T follicular helper cell (primary cell): Measurements from ENCODE around the gene GJC1.
"Not testable (repeated sequence)": the region's sequence is repeated elsewhere in the genome, so short reads cannot be mapped to it uniquely, and the experiment has no call there.

Source experiments
- DNase-seq: peaks from one replicate; pipeline ENCODE4 v3.0.0-alpha.2; 2020; ENCODE audit warnings: low read depth

GJC1 gene

GRCh38 chr17:44844390-44844830 is 14.3 kb upstream of the GJC1 start:
- no peak for DNase-seq

GRCh38 chr17:44842748-44843147 is 12.7 kb upstream of the GJC1 start:
- DNase-seq: no peak

GRCh38 chr17:44840936-44841335 is 10.8 kb upstream of the GJC1 start:
- DNase-seq: no peak

GRCh38 chr17:44840274-44840673 is 10.2 kb upstream of the GJC1 start:
- no peak for DNase-seq

GRCh38 chr17:44837196-44837595 is 7.1 kb upstream of the GJC1 start:
- DNase-seq: no peak

GRCh38 chr17:44832805-44833204 is 2.7 kb upstream of the GJC1 start:
- no peak for DNase-seq

- DNase-seq: no peak
These were observed 1.3 kb upstream of the GJC1 start for GRCh38 chr17:44831371-44831770.

- no peak for DNase-seq
These were observed 537 bp upstream of the GJC1 start for GRCh38 chr17:44830359-44831288.

GRCh38 chr17:44828919-44829522 is 1.1 kb downstream of the GJC1 start:
- DNase-seq: no peak

GRCh38 chr17:44827863-44828262 is 2.2 kb downstream of the GJC1 start:
- no peak for DNase-seq

- DNase-seq: no peak
These were observed 3.8 kb downstream of the GJC1 start for GRCh38 chr17:44826123-44826790.

GRCh38 chr17:44825236-44825635 is 4.9 kb downstream of the GJC1 start:
- DNase-seq: not testable (repeated sequence)

- DNase-seq: no peak
These were observed 9.4 kb downstream of the GJC1 start for GRCh38 chr17:44820631-44821212.

- not testable (repeated sequence) for DNase-seq
These were observed 11.6 kb downstream of the GJC1 start for GRCh38 chr17:44818508-44818907.

GRCh38 chr17:44812263-44812662 is 17.8 kb downstream of the GJC1 start:
- no peak for DNase-seq

- not testable (repeated sequence) for DNase-seq
These were observed 21.3 kb downstream of the GJC1 start for GRCh38 chr17:44808656-44809388.

GRCh38 chr17:44808156-44808555 is 21.9 kb downstream of the GJC1 start:
- no peak for DNase-seq

GRCh38 chr17:44807817-44808155 is 22.3 kb downstream of the GJC1 start:
- no peak for DNase-seq

GRCh38 chr17:44807093-44807816 is 22.8 kb downstream of the GJC1 start:
- no peak for DNase-seq

GRCh38 chr17:44804302-44805089 is 25.6 kb downstream of the GJC1 start:
- DNase-seq: no peak
